H1 (cell line): Measurements from ENCODE around the gene GRK5. TPM values are rescaled to one million over a fixed set of nuclear protein-coding genes. Genes with fewer than 3 reads are reported as not detected.

Source experiments
- CHD1 ChIP-seq: IDR thresholded peaks from 2 replicates; pipeline ENCODE4 v1.6.1; 2012; ENCODE audit warnings: low read depth, low read length, improper control_type of control experiment
- EP300 ChIP-seq, 2 experiments: IDR thresholded peaks; 1 replicate in 1 of 2; 2 replicates in 1 of 2; pipeline ENCODE4 v1.6.1; 2011 to 2012; ENCODE audit warnings: low read depth in 2 of 2, low read length in 2 of 2, mild to moderate bottlenecking in 2 of 2, borderline replicate concordance in 1 of 2, inconsistent platforms in 1 of 2, moderate library complexity in 1 of 2
- RBBP5 ChIP-seq: IDR thresholded peaks from 2 replicates; pipeline ENCODE4 v1.7.1; 2012; ENCODE audit warnings: low read depth, mild to moderate bottlenecking, inconsistent platforms, low read length, moderate library complexity, borderline replicate concordance
- SIN3A ChIP-seq, 2 experiments: IDR thresholded peaks in 1 of 2; conservative IDR thresholded peaks in 1 of 2; 2 replicates each; pipeline ENCODE4 v1.6.1; 2011 to 2012; ENCODE audit warnings: low read length in 2 of 2, improper control_type of control experiment in 1 of 2, low read depth in 1 of 2, mild to moderate bottlenecking in 1 of 2
- SRF ChIP-seq: IDR thresholded peaks from 2 replicates; pipeline ENCODE4 v1.6.1; 2011; ENCODE audit warnings: mild to moderate bottlenecking, low read depth, low read length, moderate library complexity
- TBP ChIP-seq: IDR thresholded peaks from 2 replicates; pipeline ENCODE4 v1.6.1; 2011; ENCODE audit warnings: low read depth, low read length, improper control_type of control experiment
- polyA plus RNA-seq, 7 experiments: library from polyadenylated mRNA; depleted of rRNA in 3 of 7; stranded (reverse) in 5 of 7; unstranded in 2 of 7; fragments of >200 nt in 5 of 7; fragments of 200-250 nt in 2 of 7; gene quantifications; 1 replicate in 5 of 7; 2 replicates in 1 of 7; 4 replicates in 1 of 7; pipeline versions ENCODE4 v1.2.1 to v1.2.3, GENCODE V29; 2011 to 2013; ENCODE audit warnings: missing spikeins in 2 of 7, mixed read lengths in 2 of 7
- total RNA-seq: library from RNA; stranded (reverse); fragmentation: NEBNext Ultra II Directional; extraction: Animal tissue kit (Norgen Biotek cat#: 25700); gene quantifications from 2 replicates; pipeline ENCODE4 v1.2.1, GENCODE V29; 2021
- TF ChIP-seq, protein P1 (sequence below): IDR thresholded peaks from 2 replicates; pipeline ENCODE4 v1.6.1; 2011; ENCODE audit warnings: low read length, improper control_type of control experiment

Gene GRK5
- total and polyA plus RNA-seq, 2 of the 8 experiments (the other 6 are each of a cell fraction or from before 2014, with no cell fraction given): 0.54 to 2.5 TPM

- TF ChIP-seq SRF: no peak
- TF ChIP-seq, protein P1, sequence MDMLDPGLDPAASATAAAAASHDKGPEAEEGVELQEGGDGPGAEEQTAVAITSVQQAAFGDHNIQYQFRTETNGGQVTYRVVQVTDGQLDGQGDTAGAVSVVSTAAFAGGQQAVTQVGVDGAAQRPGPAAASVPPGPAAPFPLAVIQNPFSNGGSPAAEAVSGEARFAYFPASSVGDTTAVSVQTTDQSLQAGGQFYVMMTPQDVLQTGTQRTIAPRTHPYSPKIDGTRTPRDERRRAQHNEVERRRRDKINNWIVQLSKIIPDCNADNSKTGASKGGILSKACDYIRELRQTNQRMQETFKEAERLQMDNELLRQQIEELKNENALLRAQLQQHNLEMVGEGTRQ: no peak
- TF ChIP-seq EP300 (IDR thresholded peaks at IDR 0.05; ENCODE audit: borderline replicate concordance in 1 of 2, low read depth in 2 of 2, low read length in 2 of 2): no peak
- TF ChIP-seq TBP: no peak
- no peak for TF ChIP-seq RBBP5
- no peak for TF ChIP-seq SIN3A (conservative IDR thresholded peaks at IDR 0.05 in 1 of 2, IDR thresholded peaks at IDR 0.05 in 1 of 2; ENCODE audit: low read depth in 1 of 2, low read length in 2 of 2)
- no peak for TF ChIP-seq CHD1
- TF ChIP-seq, all 59 proteins: peak for 0
Measured at GRCh38 chr10:119429771-119430170, 222.4 kb downstream of the GRK5 start (continued).
